ENCODE data around the gene RARB.

RARB gene

GRCh38 chr3:25495304-25495703 is 67.2 kb downstream of the RARB start:
- no peak overlapping the region for H3K4me3 ChIP-seq (ENCODE audit: low read depth, low read length)
- TF ChIP-seq CTCF (IDR thresholded peaks at IDR 0.05; ENCODE audit: insufficient read depth, low read depth, low read length, missing control alignments): no peak
- no peak for DNase-seq (ENCODE audit: low read depth)

- no peak overlapping the region for H3K4me3 ChIP-seq (ENCODE audit: low read depth, low read length)
- no peak for DNase-seq (ENCODE audit: low read depth)
- TF ChIP-seq CTCF (IDR thresholded peaks at IDR 0.05; ENCODE audit: insufficient read depth, low read depth, low read length, missing control alignments): no peak
Observed at GRCh38 chr3:25495726-25496253, 67.7 kb downstream of the RARB start.

GRCh38 chr3:25497096-25497495 is 69.0 kb downstream of the RARB start:
- no peak for TF ChIP-seq CTCF (IDR thresholded peaks at IDR 0.05; ENCODE audit: insufficient read depth, low read depth, low read length, missing control alignments)
- no peak for DNase-seq (ENCODE audit: low read depth)
- no peak overlapping the region for H3K4me3 ChIP-seq (ENCODE audit: low read depth, low read length)

GRCh38 chr3:25500706-25501210 is 72.7 kb downstream of the RARB start:
- H3K4me3 ChIP-seq (ENCODE audit: low read depth, low read length): no peak overlapping the region
- no peak for TF ChIP-seq CTCF (IDR thresholded peaks at IDR 0.05; ENCODE audit: insufficient read depth, low read depth, low read length, missing control alignments)
- DNase-seq (ENCODE audit: low read depth): no peak

- no peak for TF ChIP-seq CTCF (IDR thresholded peaks at IDR 0.05; ENCODE audit: insufficient read depth, low read depth, low read length, missing control alignments)
- H3K4me3 ChIP-seq (ENCODE audit: low read depth, low read length): no peak overlapping the region
- no peak for DNase-seq (ENCODE audit: low read depth)
Observed at GRCh38 chr3:25502233-25502632, 74.2 kb downstream of the RARB start.

GRCh38 chr3:25503898-25504301 is 75.8 kb downstream of the RARB start:
- no peak for DNase-seq (ENCODE audit: low read depth)
- H3K4me3 ChIP-seq (ENCODE audit: low read depth, low read length): no peak overlapping the region
- no peak for TF ChIP-seq CTCF (IDR thresholded peaks at IDR 0.05; ENCODE audit: insufficient read depth, low read depth, low read length, missing control alignments)

- no peak for TF ChIP-seq CTCF (IDR thresholded peaks at IDR 0.05; ENCODE audit: insufficient read depth, low read depth, low read length, missing control alignments)
- DNase-seq (ENCODE audit: low read depth): no peak
- H3K4me3 ChIP-seq (ENCODE audit: low read depth, low read length): no peak overlapping the region
Observed at GRCh38 chr3:25505581-25505980, 77.5 kb downstream of the RARB start.
